Measurements from ENCODE around the gene CALML3. TPM values are rescaled to one million over a fixed set of nuclear protein-coding genes. Genes with fewer than 3 reads are reported as not detected.

Gene CALML3
- total RNA-seq, 2 experiments from 2014 or later: not detected

DNA sequence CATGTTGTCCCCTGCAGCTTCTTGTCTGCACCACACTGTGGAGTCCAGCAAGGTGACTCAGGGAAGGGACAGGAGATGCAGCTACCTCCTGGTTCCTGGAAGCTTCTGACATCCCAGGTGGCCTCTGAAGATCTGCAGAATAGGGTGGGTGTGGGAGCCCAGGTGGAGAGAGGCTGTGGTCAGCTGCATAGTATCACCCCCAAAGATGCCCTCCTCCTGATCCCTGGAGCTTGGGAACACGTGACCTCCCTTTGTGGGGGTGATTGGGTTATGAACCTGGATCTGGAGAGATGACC, 25.4 kb downstream of the CALML3 start:
- no peaks in the 10 kb centered on the region for H3K36me3 ChIP-seq (ENCODE audit: insufficient read depth, low read length)
- CTCF ChIA-PET (ENCODE audit: unreplicated experiment): no interaction called here
- H2AFZ ChIP-seq (ENCODE audit: low read length): no peak overlapping the region
- no peak overlapping the region for H3K4me2 ChIP-seq (ENCODE audit: low read length)
- TF ChIP-seq EZH2phosphoT487 (IDR thresholded peaks at IDR 0.05; ENCODE audit: borderline replicate concordance, low read depth, low read length): no peak
- TF ChIP-seq, protein P1, sequence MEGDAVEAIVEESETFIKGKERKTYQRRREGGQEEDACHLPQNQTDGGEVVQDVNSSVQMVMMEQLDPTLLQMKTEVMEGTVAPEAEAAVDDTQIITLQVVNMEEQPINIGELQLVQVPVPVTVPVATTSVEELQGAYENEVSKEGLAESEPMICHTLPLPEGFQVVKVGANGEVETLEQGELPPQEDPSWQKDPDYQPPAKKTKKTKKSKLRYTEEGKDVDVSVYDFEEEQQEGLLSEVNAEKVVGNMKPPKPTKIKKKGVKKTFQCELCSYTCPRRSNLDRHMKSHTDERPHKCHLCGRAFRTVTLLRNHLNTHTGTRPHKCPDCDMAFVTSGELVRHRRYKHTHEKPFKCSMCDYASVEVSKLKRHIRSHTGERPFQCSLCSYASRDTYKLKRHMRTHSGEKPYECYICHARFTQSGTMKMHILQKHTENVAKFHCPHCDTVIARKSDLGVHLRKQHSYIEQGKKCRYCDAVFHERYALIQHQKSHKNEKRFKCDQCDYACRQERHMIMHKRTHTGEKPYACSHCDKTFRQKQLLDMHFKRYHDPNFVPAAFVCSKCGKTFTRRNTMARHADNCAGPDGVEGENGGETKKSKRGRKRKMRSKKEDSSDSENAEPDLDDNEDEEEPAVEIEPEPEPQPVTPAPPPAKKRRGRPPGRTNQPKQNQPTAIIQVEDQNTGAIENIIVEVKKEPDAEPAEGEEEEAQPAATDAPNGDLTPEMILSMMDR (conservative IDR thresholded peaks at IDR 0.05; ENCODE audit: low read length): no peak
- intact Hi-C loops (cut with micrococcal nuclease; ENCODE audit: unreplicated experiment): no loop called here
- no peak overlapping the region for H3K4me3 ChIP-seq (ENCODE audit: low read depth, low read length, poor library complexity, severe bottlenecking)
- H4K20me1 ChIP-seq (ENCODE audit: insufficient read depth, low read length): no peaks in the 10 kb centered on the region
- no peak for DNase-seq (ENCODE audit: low spot score)
- no peaks in the 10 kb centered on the region for H3K9me2 ChIP-seq (ENCODE audit: insufficient read depth, low read length)
- POLR2A ChIA-PET: interaction anchor here (0.5 to 1.4 kb wide), 4 partner anchors 13 to 383 kb away, joined by 3 to 5 read pairs (median 4); no protein-coding TSS in a partner anchor
- BruUV-seq (replicated peaks): no TSS peak
- H3K9me3 ChIP-seq (ENCODE audit: low read length): no peaks in the 10 kb centered on the region
- peaks cover 7% of the 10 kb centered on the region for H3K4me1 ChIP-seq (ENCODE audit: insufficient read depth, low read length, poor library complexity, severe bottlenecking)
- H3K79me2 ChIP-seq (ENCODE audit: insufficient read depth, low read depth, low read length): no peaks in the 10 kb centered on the region
- H3K27ac ChIP-seq (ENCODE audit: low read depth, low read length, poor library complexity, severe bottlenecking): no peak overlapping the region

DNA sequence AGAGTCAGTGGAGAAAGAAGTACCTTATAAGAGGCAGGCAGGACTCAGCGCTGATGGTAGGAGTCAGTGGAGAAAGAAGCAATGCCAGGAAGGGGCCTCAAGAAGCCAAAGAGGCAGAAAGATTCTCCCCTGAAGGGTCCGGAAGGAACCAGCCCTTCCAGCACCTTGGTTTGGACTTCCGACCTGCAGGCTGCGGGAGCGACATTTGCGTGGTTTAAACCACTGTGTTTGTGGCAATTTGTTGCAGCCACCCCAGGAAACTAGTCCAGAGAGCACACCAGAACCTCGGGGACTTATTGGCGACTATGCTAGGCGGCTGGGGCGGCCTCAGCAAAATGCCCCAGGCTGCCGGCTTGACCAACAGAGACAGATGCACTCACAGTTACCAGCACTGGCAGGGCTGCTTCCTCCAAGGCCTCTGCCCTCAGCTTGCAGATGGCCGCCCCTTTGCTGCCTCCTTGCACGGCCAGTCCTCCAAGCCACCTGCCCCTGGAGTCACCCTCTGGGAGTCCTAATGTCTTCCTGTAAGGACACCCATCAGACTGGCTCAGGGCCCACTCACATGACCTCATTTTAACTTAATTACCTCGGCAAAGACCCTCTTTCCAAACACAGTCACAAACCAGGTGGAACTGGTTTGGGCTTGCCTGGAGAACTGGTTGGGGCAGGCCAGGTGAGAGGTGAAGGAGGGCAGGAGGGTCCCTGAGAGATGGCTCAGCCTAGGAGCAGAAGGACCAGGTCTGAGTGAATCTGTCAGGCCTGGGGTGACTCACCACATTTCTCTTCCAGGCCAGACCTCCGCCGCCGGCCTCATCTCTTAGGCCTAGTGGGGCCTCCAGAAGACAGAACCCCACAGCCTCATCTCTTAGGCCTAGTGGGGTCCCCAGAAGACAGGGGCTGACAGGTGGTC, 26.1 kb downstream of the CALML3 start:
- no peaks in the 10 kb centered on the region for H3K9me3 ChIP-seq (ENCODE audit: low read length)
- no peak overlapping the region for H3K27ac ChIP-seq (ENCODE audit: low read depth, low read length, poor library complexity, severe bottlenecking)
- TF ChIP-seq, protein P1 (conservative IDR thresholded peaks at IDR 0.05; ENCODE audit: low read length): no peak
- TF ChIP-seq EZH2phosphoT487 (IDR thresholded peaks at IDR 0.05; ENCODE audit: borderline replicate concordance, low read depth, low read length): no peak
- no peak for DNase-seq (ENCODE audit: low spot score)
- H3K36me3 ChIP-seq (ENCODE audit: insufficient read depth, low read length): no peaks in the 10 kb centered on the region
- no peak overlapping the region for H3K4me3 ChIP-seq (ENCODE audit: low read depth, low read length, poor library complexity, severe bottlenecking)
- intact Hi-C loops (cut with micrococcal nuclease; ENCODE audit: unreplicated experiment): no loop called here
- no peak overlapping the region for H2AFZ ChIP-seq (ENCODE audit: low read length)
- H3K4me2 ChIP-seq (ENCODE audit: low read length): no peak overlapping the region
- POLR2A ChIA-PET: no interaction called here
- no peaks in the 10 kb centered on the region for H3K9me2 ChIP-seq (ENCODE audit: insufficient read depth, low read length)
- no peaks in the 10 kb centered on the region for H3K79me2 ChIP-seq (ENCODE audit: insufficient read depth, low read depth, low read length)
- CTCF ChIA-PET (ENCODE audit: unreplicated experiment): no interaction called here
- peaks cover 7% of the 10 kb centered on the region for H3K4me1 ChIP-seq (ENCODE audit: insufficient read depth, low read length, poor library complexity, severe bottlenecking)
- no peaks in the 10 kb centered on the region for H4K20me1 ChIP-seq (ENCODE audit: insufficient read depth, low read length)
- no TSS peak for BruUV-seq (replicated peaks)
